Lung (tissue), 12 donors: ENCODE measurements around the gene CDK5R2. TPM values are rescaled to one million over a fixed set of nuclear protein-coding genes. Genes with fewer than 3 reads are reported as not detected.

Source experiments
- ATAC-seq: fragments of 200-7000 bp; cut with Tn5 transposase; one replicate; pipeline ENCODE4 v1.9.1; 2020; ENCODE audit warnings: moderate number of reproducible peaks; ENCODE audit not compliant: insufficient read depth, low FRiP score
- DNase-seq, 3 donors: peaks; one replicate each; pipeline ENCODE4 v3.0.0-alpha.2; 2013 to 2017
- H3K27ac ChIP-seq, 2 donors: one replicate each; pipeline ENCODE4 v1.5.1; 2013; ENCODE audit warnings: mild to moderate bottlenecking in 2 of 2, moderate library complexity in 2 of 2, control low read depth in 1 of 2, inconsistent platforms in 1 of 2, low read depth in 1 of 2, low read length in 1 of 2
- H3K27me3 ChIP-seq, 3 donors: one replicate each; pipeline ENCODE4 v1.5.1; 2013; ENCODE audit warnings: low read length in 2 of 3; ENCODE audit not compliant: control insufficient read depth in 3 of 3, insufficient read depth in 3 of 3
- H3K36me3 ChIP-seq, 4 donors: one replicate each; pipeline ENCODE4 v1.5.1; 2013; ENCODE audit warnings: low read length in 4 of 4, mild to moderate bottlenecking in 1 of 4, moderate library complexity in 1 of 4; ENCODE audit not compliant: control insufficient read depth in 4 of 4, insufficient read depth in 4 of 4
- H3K4me1 ChIP-seq, 5 donors: one replicate each; pipeline ENCODE4 v1.5.1; 2013; ENCODE audit warnings: low read length in 5 of 5, mild to moderate bottlenecking in 2 of 5, moderate library complexity in 1 of 5; ENCODE audit not compliant: control insufficient read depth in 5 of 5, insufficient read depth in 5 of 5
- H3K4me3 ChIP-seq: one replicate; pipeline ENCODE4 v1.5.1; 2013; ENCODE audit warnings: mild to moderate bottlenecking, control low read depth, moderate library complexity
- H3K9ac ChIP-seq, 2 donors: one replicate each; pipeline ENCODE4 v1.5.1; 2013; ENCODE audit warnings: low read length in 2 of 2, control low read depth in 1 of 2; ENCODE audit not compliant: insufficient read depth in 1 of 2
- H3K9me3 ChIP-seq, 4 donors: one replicate each; pipeline ENCODE4 v1.5.1; 2013; ENCODE audit warnings: low read length in 3 of 4, mild to moderate bottlenecking in 1 of 4, moderate library complexity in 1 of 4; ENCODE audit not compliant: control insufficient read depth in 4 of 4, insufficient read depth in 3 of 4
- CTCF ChIP-seq: IDR thresholded peaks from 2 replicates; pipeline ENCODE4 v1.5.1; 2012; ENCODE audit warnings: mild to moderate bottlenecking; ENCODE audit errors: control extremely low read depth, extremely low read depth
- WGBS, 2 donors: extraction: QIAGEN DNeasy Blood & Tissue Kit; methylation state at CpG; one replicate each; pipeline ENCODE4 v1.1.7; 2013; 5-methylcytosine and 5-hydroxymethylcytosine counted together
- polyA plus RNA-seq, 2 donors: library from polyadenylated mRNA; stranded (reverse); fragments of 200-250 nt; gene quantifications; one replicate each; pipeline ENCODE4 v1.2.1, GENCODE V29; 2013
- total RNA-seq, 2 donors: library from RNA; depleted of rRNA in 1 of 2; stranded (reverse); fragments of >200 nt in 1 of 2; gene quantifications; one replicate each; pipeline ENCODE4 v1.2.1, GENCODE V29; 2014 to 2021
- donor health status: control.
- donor health status: control.
- donor health status: Bipolar disorder and iron deficiency.
- donor health status: healthy.
- donor health status: DM: yes; HTN: yes; CAD: no.

The CDK5R2 gene
- total and polyA plus RNA-seq, 4 donors = 0.03 to 0.17 (median 0.08) TPM; not detected in 1

DNA sequence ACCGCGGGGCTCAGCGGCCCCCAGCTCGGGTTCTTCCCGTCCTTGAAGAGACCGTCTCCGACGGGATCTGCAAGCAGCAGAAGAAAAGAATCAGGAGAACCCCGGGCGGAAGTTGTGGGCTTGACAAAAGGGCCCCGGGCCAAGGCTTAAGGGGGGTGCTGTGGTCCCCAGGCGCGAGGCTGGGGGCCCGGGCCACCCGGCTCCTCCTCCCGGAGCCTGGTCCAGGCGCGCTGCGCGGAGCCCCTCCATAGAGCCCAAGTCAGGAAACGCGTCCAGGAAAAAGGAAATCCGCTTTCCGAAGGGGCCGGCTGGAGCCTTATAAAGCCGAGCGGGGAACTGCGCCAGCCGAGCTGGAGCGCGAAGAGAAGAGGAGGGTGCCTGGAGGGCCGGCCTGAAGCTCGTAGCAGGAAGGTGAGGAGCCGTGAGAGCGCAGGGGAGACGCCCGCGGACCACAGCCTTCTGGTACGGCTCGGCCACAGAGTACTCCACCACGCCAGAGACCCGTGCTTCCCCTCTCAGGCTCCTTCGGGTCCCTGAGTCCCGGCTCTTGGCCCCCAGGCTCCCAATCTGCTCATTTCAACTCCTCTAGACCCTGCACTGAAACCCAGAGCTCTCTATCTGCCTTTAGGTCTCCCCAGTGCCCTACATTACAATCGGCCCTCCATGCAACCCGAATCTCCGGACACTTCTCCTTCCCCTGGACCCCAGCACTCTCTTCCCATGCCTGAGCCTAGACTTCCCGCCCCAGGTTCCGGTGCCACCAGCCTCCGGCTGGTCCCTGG, 25.0 kb downstream of the CDK5R2 start:
- H3K9ac ChIP-seq = no peak overlapping the region
- DNase-seq (peak in 1 of 3 donors; percentile 64), ATAC-seq (no peak)
- H3K27ac ChIP-seq = no peak overlapping the region
- H3K27me3 ChIP-seq = peaks cover 18 to 87% (median 79%) of the 10 kb centered on the region in 3 donors
- 0 to 1% methylated on average over 45 to 50 of the region's 50 CpGs for WGBS, 2 donors
- no peak for TF ChIP-seq CTCF
- no peaks in the 10 kb centered on the region for H3K36me3 ChIP-seq
- H3K4me3 ChIP-seq = no peak overlapping the region
- H3K9me3 ChIP-seq = peaks cover 0 to 3% (median 0%) of the 10 kb centered on the region in 4 donors
- peaks cover 0 to 27% (median 6%) of the 10 kb centered on the region in 5 donors for H3K4me1 ChIP-seq

DNA sequence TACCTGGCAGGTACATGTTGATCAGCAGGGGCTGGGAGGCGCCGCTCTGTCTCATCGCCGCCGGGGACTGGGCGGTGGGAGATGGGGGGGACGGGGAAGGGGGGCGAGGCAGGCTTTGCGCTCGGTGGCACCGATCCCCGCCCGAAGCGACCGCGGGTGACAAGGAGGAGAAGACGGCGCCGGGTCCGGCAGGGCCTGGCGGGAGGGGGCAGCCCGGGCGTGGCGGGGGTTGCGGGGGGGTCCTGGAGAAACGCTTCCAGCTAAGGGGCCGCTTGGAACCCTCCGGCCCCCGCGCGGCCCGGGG, 25.5 kb downstream of the CDK5R2 start, which contains the start of gene FEV:
Gene FEV, minus strand, starts transcription at position 164 of the 304 bp plus-strand sequence. Its CDS starts 109 bp downstream, at position 55.
- Histone ChIP-seq H3K9ac (no peak within 1 kb of the TSS), H3K9me3 (peaks cover 0 to 3% (median 0%) of the 10 kb centered on the region in 4 donors), H3K36me3 (no peaks in the 10 kb centered on the region), H3K27me3 (peaks cover 18 to 87% (median 78%) of the 10 kb centered on the region in 3 donors), H3K4me3 (no peak within 1 kb of the TSS), H3K27ac (no peak within 1 kb of the TSS), H3K4me1 (peaks cover 0 to 27% (median 5%) of the 10 kb centered on the region in 5 donors)
- WGBS, 2 donors = 1 to 3% methylated on average over 17 to 32 of the region's 32 CpGs
- no peak for DNase-seq
- TF ChIP-seq CTCF = no peak
- ATAC-seq = no peak

- Histone ChIP-seq H3K9me3 (peaks cover 0 to 3% (median 0%) of the 10 kb centered on the region in 4 donors), H3K4me3 (no peak overlapping the region), H3K4me1 (peaks cover 0 to 27% (median 5%) of the 10 kb centered on the region in 5 donors), H3K27me3 (peaks cover 18 to 88% (median 80%) of the 10 kb centered on the region in 3 donors), H3K9ac (no peak overlapping the region), H3K27ac (no peak overlapping the region), H3K36me3 (no peaks in the 10 kb centered on the region)
- 4 to 5% methylated on average over 41 to 49 of the region's 49 CpGs for WGBS, 2 donors
- TF ChIP-seq CTCF = no peak
- no peak for DNase-seq
- ATAC-seq = no peak
Measured at GRCh38 chr2:218985325-218986091, 26.0 kb downstream of the CDK5R2 start.
